ENCODE data around the gene HNF1A. TPM values are rescaled to one million over a fixed set of nuclear protein-coding genes. Genes with fewer than 3 reads are reported as not detected.

HNF1A gene
- total RNA-seq, 2 donors from 2014 or later: not detected

DNA sequence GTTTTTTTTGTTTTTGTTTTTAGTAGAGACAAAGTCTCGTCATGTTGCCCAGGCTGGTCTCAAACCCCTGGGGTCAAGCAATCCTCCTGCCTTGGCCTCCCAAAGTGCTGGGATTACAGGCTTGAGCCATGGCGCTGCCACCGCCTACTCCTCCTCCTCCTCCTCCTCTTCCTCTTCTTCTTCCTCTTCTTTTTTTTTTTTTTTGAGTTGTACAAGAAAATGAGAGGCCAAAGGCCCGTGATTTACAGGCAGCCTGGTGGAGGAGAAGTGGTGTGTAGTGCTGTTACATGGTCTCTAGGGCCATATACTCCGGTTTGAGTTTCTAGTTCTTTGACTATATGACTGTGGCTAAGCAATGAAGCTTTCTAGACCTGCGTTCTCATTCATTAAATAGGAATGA is 44.6 kb upstream of the HNF1A start:
- H3K4me1 ChIP-seq: no peaks in the 10 kb centered on the region
- DNase-seq (ENCODE audit: low spot score): no peak

DNA sequence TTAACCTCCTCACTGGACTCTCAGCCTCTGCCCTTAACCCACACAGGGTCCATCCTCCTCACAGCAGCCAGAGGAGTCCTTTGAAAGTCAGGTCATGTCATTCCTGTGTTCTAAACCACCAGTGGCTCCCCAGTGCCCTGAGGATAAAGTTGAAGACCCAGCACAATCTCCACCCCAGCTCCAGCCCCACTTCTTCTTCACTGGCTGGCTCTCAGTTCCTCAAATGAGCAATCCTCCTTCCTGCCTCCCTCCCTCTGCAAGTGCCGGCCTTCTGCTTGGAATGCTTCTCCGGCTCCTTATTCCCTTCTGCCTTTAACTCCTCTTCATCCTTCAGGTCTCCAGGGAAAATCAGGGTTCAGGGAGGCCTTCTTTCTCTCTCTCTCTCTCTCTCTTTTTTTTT is 42.1 kb upstream of the HNF1A start:
- TF ChIP-seq, protein P1, sequence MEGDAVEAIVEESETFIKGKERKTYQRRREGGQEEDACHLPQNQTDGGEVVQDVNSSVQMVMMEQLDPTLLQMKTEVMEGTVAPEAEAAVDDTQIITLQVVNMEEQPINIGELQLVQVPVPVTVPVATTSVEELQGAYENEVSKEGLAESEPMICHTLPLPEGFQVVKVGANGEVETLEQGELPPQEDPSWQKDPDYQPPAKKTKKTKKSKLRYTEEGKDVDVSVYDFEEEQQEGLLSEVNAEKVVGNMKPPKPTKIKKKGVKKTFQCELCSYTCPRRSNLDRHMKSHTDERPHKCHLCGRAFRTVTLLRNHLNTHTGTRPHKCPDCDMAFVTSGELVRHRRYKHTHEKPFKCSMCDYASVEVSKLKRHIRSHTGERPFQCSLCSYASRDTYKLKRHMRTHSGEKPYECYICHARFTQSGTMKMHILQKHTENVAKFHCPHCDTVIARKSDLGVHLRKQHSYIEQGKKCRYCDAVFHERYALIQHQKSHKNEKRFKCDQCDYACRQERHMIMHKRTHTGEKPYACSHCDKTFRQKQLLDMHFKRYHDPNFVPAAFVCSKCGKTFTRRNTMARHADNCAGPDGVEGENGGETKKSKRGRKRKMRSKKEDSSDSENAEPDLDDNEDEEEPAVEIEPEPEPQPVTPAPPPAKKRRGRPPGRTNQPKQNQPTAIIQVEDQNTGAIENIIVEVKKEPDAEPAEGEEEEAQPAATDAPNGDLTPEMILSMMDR (IDR thresholded peaks at IDR 0.05): no peak
- H3K27ac ChIP-seq: no peak overlapping the region
- no peak for DNase-seq (ENCODE audit: low spot score)
- no peaks in the 10 kb centered on the region for H3K4me1 ChIP-seq
- no peaks in the 10 kb centered on the region for H3K9me3 ChIP-seq
- H3K27me3 ChIP-seq: no peaks in the 10 kb centered on the region
- no peak overlapping the region for H3K4me3 ChIP-seq
- no peaks in the 10 kb centered on the region for H3K36me3 ChIP-seq

More for the DNA sequence above, 44.6 kb upstream of the HNF1A start:
- Histone ChIP-seq H3K27me3 (no peaks in the 10 kb centered on the region), H3K9me3 (no peaks in the 10 kb centered on the region), H3K27ac (no peak overlapping the region), H3K4me3 (no peak overlapping the region), H3K36me3 (no peaks in the 10 kb centered on the region)
- TF ChIP-seq, protein P1 (IDR thresholded peaks at IDR 0.05): no peak

- Histone ChIP-seq H3K4me1 (no peaks in the 10 kb centered on the region), H3K27me3 (no peaks in the 10 kb centered on the region), H3K27ac (no peak overlapping the region), H3K36me3 (no peaks in the 10 kb centered on the region), H3K9me3 (no peaks in the 10 kb centered on the region), H3K4me3 (no peak overlapping the region)
- DNase-seq (ENCODE audit: low spot score): no peak
- TF ChIP-seq, protein P1 (IDR thresholded peaks at IDR 0.05): no peak
Observed at GRCh38 chr12:120938496-120938895, 39.8 kb upstream of the HNF1A start.

DNA sequence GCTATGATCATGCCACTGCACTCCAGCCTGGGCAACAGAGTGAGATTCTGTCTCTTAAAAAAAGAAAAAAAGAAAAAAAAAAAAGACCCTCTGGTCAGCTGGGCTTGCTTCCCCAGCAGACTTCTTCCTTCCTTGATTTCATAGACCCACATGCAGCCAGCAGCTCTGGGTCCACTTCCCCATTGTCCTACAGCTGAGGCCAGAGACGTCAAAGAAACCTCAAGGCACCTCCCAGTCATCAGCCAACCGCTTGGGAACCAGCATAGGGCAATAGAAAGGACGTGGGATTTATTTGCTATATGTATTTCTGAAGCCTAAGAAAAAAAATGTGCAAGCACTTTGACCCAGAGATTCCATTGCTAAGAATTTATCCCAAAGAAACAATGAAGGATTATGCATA is 38.8 kb upstream of the HNF1A start:
- H3K9me3 ChIP-seq: no peaks in the 10 kb centered on the region
- H3K27ac ChIP-seq: no peak overlapping the region
- no peak overlapping the region for H3K4me3 ChIP-seq
- no peaks in the 10 kb centered on the region for H3K27me3 ChIP-seq
- H3K36me3 ChIP-seq: no peaks in the 10 kb centered on the region
- DNase-seq (ENCODE audit: low spot score): no peak
- no peaks in the 10 kb centered on the region for H3K4me1 ChIP-seq
- TF ChIP-seq, protein P1 (IDR thresholded peaks at IDR 0.05): no peak

DNA sequence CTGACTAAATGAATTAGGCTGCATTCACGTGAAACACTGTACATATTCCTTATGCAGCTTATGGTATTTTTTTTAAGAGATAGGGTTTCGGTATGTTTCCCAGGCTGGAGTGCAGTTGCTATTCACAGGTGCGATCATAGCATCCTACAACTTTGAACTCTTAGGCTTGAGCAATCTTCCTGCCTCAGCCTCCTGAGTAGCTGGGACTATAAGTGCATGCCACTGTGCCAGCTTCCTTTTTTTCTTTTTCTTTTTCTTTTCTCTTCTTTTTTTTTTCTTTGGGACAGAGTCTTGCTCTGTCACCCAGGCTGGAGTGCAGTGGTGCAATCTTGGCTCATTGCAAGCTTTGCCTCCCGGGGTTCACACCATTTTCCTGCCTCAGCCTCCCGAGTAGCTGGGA is 38.3 kb upstream of the HNF1A start:
- H3K27ac ChIP-seq: no peak overlapping the region

DNA sequence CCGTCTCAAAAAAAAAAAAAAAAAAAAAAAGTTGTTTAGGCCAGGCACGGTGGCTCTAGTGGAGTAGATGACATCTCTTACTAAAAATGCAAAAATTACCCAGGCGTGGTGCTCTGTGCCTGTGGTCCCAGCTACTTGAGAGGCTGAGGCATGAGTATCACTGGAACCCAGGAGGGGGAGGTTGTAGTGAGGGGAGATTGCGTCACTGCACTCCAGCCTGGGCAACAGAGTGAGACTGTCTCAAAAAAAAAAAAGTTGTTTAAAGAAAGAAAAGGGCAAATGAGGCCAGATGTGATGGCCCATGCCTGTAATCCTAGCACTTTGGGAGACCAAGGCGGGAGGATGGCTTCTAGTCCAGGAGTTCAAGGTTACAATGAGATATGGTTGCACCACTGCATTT is 37.5 kb upstream of the HNF1A start:
- Histone ChIP-seq H3K4me1 (no peaks in the 10 kb centered on the region), H3K9me3 (no peaks in the 10 kb centered on the region), H3K27me3 (no peaks in the 10 kb centered on the region), H3K36me3 (no peaks in the 10 kb centered on the region), H3K27ac (no peak overlapping the region), H3K4me3 (no peak overlapping the region)
- TF ChIP-seq, protein P1 (IDR thresholded peaks at IDR 0.05): no peak
- DNase-seq (ENCODE audit: low spot score): no peak

More for the DNA sequence above, 38.3 kb upstream of the HNF1A start:
- Histone ChIP-seq H3K36me3 (no peaks in the 10 kb centered on the region), H3K27me3 (no peaks in the 10 kb centered on the region), H3K4me1 (no peaks in the 10 kb centered on the region), H3K4me3 (no peak overlapping the region), H3K9me3 (no peaks in the 10 kb centered on the region)
- TF ChIP-seq, protein P1 (IDR thresholded peaks at IDR 0.05): no peak
- DNase-seq (ENCODE audit: low spot score): no peak

Data from right atrium auricular region (tissue), 2 donors.